ENCODE results near the gene EHD1. TPM values are rescaled to one million over a fixed set of nuclear protein-coding genes. Genes with fewer than 3 reads are reported as not detected.

The EHD1 gene
- polyA plus RNA-seq, 3 donors = 30.3 to 212 (median 48.4) TPM

GRCh38 chr11:64897381-64898075, 19.1 kb upstream of the EHD1 start:
- DNase-seq = no peak
- Histone ChIP-seq H3K4me3 (replicated peaks in 1 of 3; ENCODE audit: low read depth in 2 of 3, low read length in 3 of 3) (no peak overlapping the region), H4K20me1 (ENCODE audit: insufficient read depth, low read length) (peaks cover 6% of the 10 kb centered on the region), H2AFZ (ENCODE audit: insufficient read depth, low read depth, low read length, poor library complexity, severe bottlenecking) (no peak overlapping the region), H3K27me3 (ENCODE audit: control insufficient read depth in 2 of 2, insufficient read depth in 2 of 2, low read length in 2 of 2) (no peaks in the 10 kb centered on the region), H3K9me3 (replicated peaks in 1 of 2; ENCODE audit: control insufficient read depth in 1 of 2, insufficient read depth in 1 of 2, low read length in 2 of 2) (no peaks in the 10 kb centered on the region), H3K4me1 (ENCODE audit: control insufficient read depth in 1 of 2, insufficient read depth in 2 of 2, low read length in 2 of 2) (peaks cover 9 to 13% of the 10 kb centered on the region in 2 donors), H3K9ac (ENCODE audit: insufficient read depth, low read length, poor library complexity, severe bottlenecking) (no peak overlapping the region), H3K27ac (ENCODE audit: low read depth in 1 of 2, low read length in 2 of 2) (no peak overlapping the region), H3K79me2 (ENCODE audit: insufficient read depth, low read length) (no peaks in the 10 kb centered on the region), H3K36me3 (replicated peaks in 1 of 2; ENCODE audit: control insufficient read depth in 1 of 2, insufficient read depth in 2 of 2, low read length in 2 of 2) (peaks cover 68 to 79% of the 10 kb centered on the region in 2 donors), H3K4me2 (replicated peaks; ENCODE audit: extremely low read depth, low read length, poor library complexity, severe bottlenecking) (no peak overlapping the region)
- H3K36me3 Mint-ChIP-seq = peaks cover 63 to 70% of the 10 kb centered on the region in 2 donors
- H3K27ac Mint-ChIP-seq = peak overlapping the region in 2 of 7 donors; percentile 20 to 83
- peaks cover 3% of the 10 kb centered on the region for H3K4me1 Mint-ChIP-seq
- no peaks in the 10 kb centered on the region for H3K9me3 Mint-ChIP-seq
- WGBS (ENCODE audit: insufficient coverage) = 95% methylated on average over 15 of the region's 19 CpGs
- intact Hi-C loops (cut with micrococcal nuclease) = no loop called here
- no peaks in the 10 kb centered on the region for H3K27me3 Mint-ChIP-seq (ENCODE audit: low read depth in 3 of 3)
- TF ChIP-seq CTCF (IDR thresholded peaks at IDR 0.05) = no peak
- H3K4me3 Mint-ChIP-seq = no peak overlapping the region

GRCh38 chr11:64896448-64897022, 18.1 kb upstream of the EHD1 start:
- Histone ChIP-seq H3K9ac (ENCODE audit: insufficient read depth, low read length, poor library complexity, severe bottlenecking) (no peak overlapping the region), H3K4me2 (replicated peaks; ENCODE audit: extremely low read depth, low read length, poor library complexity, severe bottlenecking) (no peak overlapping the region), H3K4me1 (ENCODE audit: control insufficient read depth in 1 of 2, insufficient read depth in 2 of 2, low read length in 2 of 2) (peaks cover 9 to 13% of the 10 kb centered on the region in 2 donors), H2AFZ (ENCODE audit: insufficient read depth, low read depth, low read length, poor library complexity, severe bottlenecking) (no peak overlapping the region), H3K4me3 (replicated peaks in 1 of 3; ENCODE audit: low read depth in 2 of 3, low read length in 3 of 3) (no peak overlapping the region), H3K36me3 (replicated peaks in 1 of 2; ENCODE audit: control insufficient read depth in 1 of 2, insufficient read depth in 2 of 2, low read length in 2 of 2) (peaks cover 60 to 69% of the 10 kb centered on the region in 2 donors), H3K27me3 (ENCODE audit: control insufficient read depth in 2 of 2, insufficient read depth in 2 of 2, low read length in 2 of 2) (no peaks in the 10 kb centered on the region), H3K9me3 (replicated peaks in 1 of 2; ENCODE audit: control insufficient read depth in 1 of 2, insufficient read depth in 1 of 2, low read length in 2 of 2) (no peaks in the 10 kb centered on the region), H4K20me1 (ENCODE audit: insufficient read depth, low read length) (peaks cover 6% of the 10 kb centered on the region), H3K79me2 (ENCODE audit: insufficient read depth, low read length) (no peaks in the 10 kb centered on the region), H3K27ac (ENCODE audit: low read depth in 1 of 2, low read length in 2 of 2) (no peak overlapping the region)
- H3K4me1 Mint-ChIP-seq = peaks cover 5% of the 10 kb centered on the region
- intact Hi-C loops (cut with micrococcal nuclease) = no loop called here
- H3K27ac Mint-ChIP-seq = peak overlapping the region in 1 of 7 donors; percentile 62
- peaks cover 57 to 60% of the 10 kb centered on the region in 2 donors for H3K36me3 Mint-ChIP-seq
- no peak for DNase-seq
- H3K27me3 Mint-ChIP-seq (ENCODE audit: low read depth in 3 of 3) = peaks cover 0 to 4% (median 1%) of the 10 kb centered on the region in 3 donors
- WGBS (ENCODE audit: insufficient coverage) = 94% methylated on average over 9 of the region's 14 CpGs
- no peaks in the 10 kb centered on the region for H3K9me3 Mint-ChIP-seq
- no peak for TF ChIP-seq CTCF (IDR thresholded peaks at IDR 0.05)
- no peak overlapping the region for H3K4me3 Mint-ChIP-seq

Measured in CD14-positive monocyte (primary cell).